Astrocyte of the hippocampus (primary cell): ENCODE data around the gene ELF3.
"Not testable (repeated sequence)": the region's sequence is repeated elsewhere in the genome, so short reads cannot be mapped to it uniquely, and the experiment has no call there.

Experiments used
- DNase-seq: peaks from one replicate; pipeline ENCODE4 v3.0.0; 2011; ENCODE audit warnings: low read depth, low spot score

ELF3 gene

GRCh38 chr1:202034683-202035462 is 24.5 kb downstream of the ELF3 start:
- peak; percentile 95 for DNase-seq

GRCh38 chr1:202036595-202037387 is 26.4 kb downstream of the ELF3 start:
- DNase-seq: no peak

GRCh38 chr1:202037706-202038296 is 27.4 kb downstream of the ELF3 start:
- peak; percentile 37 for DNase-seq

- no peak for DNase-seq
Measured at GRCh38 chr1:202038688-202039346, 28.4 kb downstream of the ELF3 start.

GRCh38 chr1:202045705-202046104 is 35.3 kb downstream of the ELF3 start:
- DNase-seq: no peak

GRCh38 chr1:202046227-202046626 is 35.8 kb downstream of the ELF3 start:
- DNase-seq: no peak

- DNase-seq: no peak
Measured at GRCh38 chr1:202046748-202047708, 36.6 kb downstream of the ELF3 start.

GRCh38 chr1:202047977-202048376 is 37.6 kb downstream of the ELF3 start:
- no peak for DNase-seq

- no peak for DNase-seq
Measured at GRCh38 chr1:202049129-202049528, 38.7 kb downstream of the ELF3 start.

GRCh38 chr1:202054094-202054493 is 43.7 kb downstream of the ELF3 start:
- DNase-seq: no peak

- DNase-seq: not testable (repeated sequence)
Measured at GRCh38 chr1:202054673-202055072, 44.3 kb downstream of the ELF3 start.

GRCh38 chr1:202056644-202057334 is 46.4 kb downstream of the ELF3 start:
- no peak for DNase-seq

- DNase-seq: not testable (repeated sequence)
Measured at GRCh38 chr1:202057335-202057704, 46.9 kb downstream of the ELF3 start.

GRCh38 chr1:202058001-202058908 is 47.9 kb downstream of the ELF3 start:
- peak; percentile 38 for DNase-seq

- no peak for DNase-seq
Measured at GRCh38 chr1:202061055-202061454, 50.7 kb downstream of the ELF3 start.

GRCh38 chr1:202061787-202062186 is 51.4 kb downstream of the ELF3 start:
- DNase-seq: not testable (repeated sequence)

- not testable (repeated sequence) for DNase-seq
Measured at GRCh38 chr1:202062636-202063035, 52.2 kb downstream of the ELF3 start.

- peak; percentile 46 for DNase-seq
Measured at GRCh38 chr1:202063093-202063492, 52.7 kb downstream of the ELF3 start.

GRCh38 chr1:202064889-202065312 is 54.5 kb downstream of the ELF3 start:
- not testable (repeated sequence) for DNase-seq
